Endothelial cell of umbilical vein (primary cell): Measurements from ENCODE around the gene MYO1E. TPM values are rescaled to one million over a fixed set of nuclear protein-coding genes. Genes with fewer than 3 reads are reported as not detected.

Source experiments
- BruUV-seq: library from RNA; stranded (reverse); fragments of 400-500 nt; replicated peaks from 2 replicates; lab custom pipeline; 2021; lab: Mats Ljungman, UMichigan
- CTCF ChIA-PET: fragments of 300-600, 350-600 bp; sonication (Branson Sonifier 250); formaldehyde crosslinking; loops from one replicate; lab custom pipeline; 2021; ENCODE audit warnings: antibody characterized with exemption, inconsistent platforms; lab: Charles Lee
- POLR2A ChIA-PET: fragments of 300-600, 350-600 bp; sonication (Branson Sonifier 250); formaldehyde crosslinking; loops from one replicate; lab custom pipeline; 2021; ENCODE audit warnings: antibody characterized with exemption, inconsistent platforms; lab: Charles Lee
- DNase-seq: peaks from one replicate; pipeline ENCODE4 v3.0.0-alpha.2; 2011; ENCODE audit warnings: low read depth, low spot score
- FAIRE-seq: peaks from 2 replicates; lab custom pipeline; 2011; peaks lifted over from hg19 to GRCh38; lab: Jason Lieb, UNC
- H2AFZ ChIP-seq: 2 replicates; pipeline ENCODE4 v1.6.0; 2012; ENCODE audit warnings: low read depth, low read length, control low read depth, inconsistent platforms
- H3K27ac ChIP-seq: 2 replicates; pipeline ENCODE4 v1.5.1; 2011; ENCODE audit warnings: low read depth, mild to moderate bottlenecking, control low read depth, low read length, moderate library complexity; ENCODE audit not compliant: insufficient read depth
- H3K27me3 ChIP-seq, 2 experiments: 2 replicates each; pipeline versions ENCODE4 v1.6.0 to v1.6.1; 2011; ENCODE audit warnings: low read length in 2 of 2, mixed read lengths in 1 of 2; ENCODE audit not compliant: control insufficient read depth in 2 of 2, insufficient read depth in 2 of 2
- H3K36me3 ChIP-seq, 2 experiments: 2 replicates in 1 of 2; 3 replicates in 1 of 2; pipeline ENCODE4 v1.5.1; 2011; ENCODE audit warnings: low read length in 2 of 2, mild to moderate bottlenecking in 1 of 2, moderate library complexity in 1 of 2; ENCODE audit not compliant: control insufficient read depth in 2 of 2, insufficient read depth in 2 of 2; ENCODE audit errors: extremely low read depth in 1 of 2
- H3K4me1 ChIP-seq: 3 replicates; pipeline ENCODE4 v1.5.1; 2011; ENCODE audit warnings: mild to moderate bottlenecking, low read length; ENCODE audit not compliant: control insufficient read depth, insufficient read depth; ENCODE audit errors: extremely low read depth
- H3K4me2 ChIP-seq: 2 replicates; pipeline ENCODE4 v1.6.1; 2011; ENCODE audit warnings: low read length, control low read depth, mixed read lengths; ENCODE audit not compliant: insufficient read depth
- H3K4me3 ChIP-seq, 3 experiments: fragments of 200-600 bp in 1 of 3; sonication (generic), shearing (Covaris generic) in 1 of 3; replicated peaks in 1 of 3; 2 replicates each; pipeline ENCODE4 v1.5.1; 2011 to 2016; ENCODE audit warnings: control low read depth in 3 of 3, low read length in 3 of 3, mild to moderate bottlenecking in 2 of 3, inconsistent platforms in 1 of 3, low read depth in 1 of 3, moderate library complexity in 1 of 3; ENCODE audit not compliant: insufficient read depth in 1 of 3
- H3K79me2 ChIP-seq: 2 replicates; pipeline ENCODE4 v1.6.0; 2012; ENCODE audit warnings: low read length, inconsistent platforms; ENCODE audit not compliant: control insufficient read depth, insufficient read depth
- H3K9ac ChIP-seq: replicated peaks from 2 replicates; pipeline ENCODE3; 2011; ENCODE audit warnings: low read length, control low read depth; ENCODE audit not compliant: insufficient read depth; ENCODE audit errors: extremely low read depth
- H3K9me1 ChIP-seq: replicated peaks from 3 replicates; pipeline ENCODE4 v1.6.0; 2011; ENCODE audit warnings: mild to moderate bottlenecking, low read length; ENCODE audit not compliant: control insufficient read depth, insufficient read depth; ENCODE audit errors: extremely low read depth
- H3K9me3 ChIP-seq: replicated peaks from 2 replicates; pipeline ENCODE4 v1.5.1; 2012; ENCODE audit warnings: low read length, inconsistent platforms; ENCODE audit not compliant: control insufficient read depth, insufficient read depth
- H4K20me1 ChIP-seq: replicated peaks from 2 replicates; pipeline ENCODE3; 2011; ENCODE audit warnings: mild to moderate bottlenecking, low read length; ENCODE audit not compliant: control insufficient read depth, insufficient read depth; ENCODE audit errors: extremely low read depth
- CTCF ChIP-seq, 2 donors: IDR thresholded peaks; 1 replicate in 1 of 2; 2 replicates in 1 of 2; pipeline ENCODE4 v1.5.1; 2011; ENCODE audit warnings: low read length in 2 of 2, mild to moderate bottlenecking in 2 of 2, moderate library complexity in 2 of 2, control low read depth in 1 of 2, inconsistent platforms in 1 of 2, low read depth in 1 of 2; ENCODE audit not compliant: insufficient read depth in 1 of 2; ENCODE audit errors: extremely low read depth in 1 of 2
- EZH2 ChIP-seq: IDR thresholded peaks from 2 replicates; pipeline ENCODE4 v1.6.1; 2012; ENCODE audit warnings: borderline replicate concordance, low read depth, mild to moderate bottlenecking, moderate library complexity, low read length, inconsistent platforms; ENCODE audit not compliant: severe bottlenecking
- FOS ChIP-seq: IDR thresholded peaks from 2 replicates; pipeline ENCODE4 v1.6.1; 2011; ENCODE audit warnings: mild to moderate bottlenecking, low read length, moderate library complexity, borderline replicate concordance; ENCODE audit not compliant: insufficient read depth
- GATA2 ChIP-seq: IDR thresholded peaks from 2 replicates; pipeline ENCODE4 v1.7.0; 2011; ENCODE audit warnings: low read depth, mild to moderate bottlenecking, moderate library complexity, mixed read lengths, low read length; ENCODE audit not compliant: insufficient read length, insufficient read depth
- JUN ChIP-seq: IDR thresholded peaks from 2 replicates; pipeline ENCODE4 v1.6.1; 2011; ENCODE audit warnings: borderline replicate concordance, low read depth; ENCODE audit not compliant: insufficient read length, insufficient read depth
- MYC ChIP-seq: IDR thresholded peaks from one replicate; pipeline ENCODE4 v1.6.1; 2011; ENCODE audit warnings: mild to moderate bottlenecking, low read depth, low read length
- POLR2A ChIP-seq: IDR thresholded peaks from 2 replicates; pipeline ENCODE4 v1.6.1; 2012; ENCODE audit warnings: low read depth, mild to moderate bottlenecking, control low read depth, low read length
- dilution Hi-C: fragments of 300-500 bp; cut with MboI; formaldehyde crosslinking; loops from one replicate; pipeline ENCODE4 v1.15.0; 2019; ENCODE audit warnings: low sequenced_read_pairs; ENCODE audit not compliant: extremely low pct_ligation_motif_present
- intact Hi-C: fragments of 100-400 bp; cut with micrococcal nuclease; formaldehyde crosslinking; loops from one replicate; pipeline ENCODE4 v1.10.0; 2022
- polyA plus RNA-seq, 4 experiments: library from polyadenylated mRNA; depleted of rRNA in 3 of 4; stranded (reverse) in 3 of 4; unstranded in 1 of 4; fragments of >200 nt; gene quantifications; 2 replicates each; pipeline versions ENCODE4 v1.2.1 to v1.2.3, GENCODE V29; 2011 to 2012; ENCODE audit warnings: missing spikeins in 1 of 4
- total RNA-seq: library from RNA; stranded (reverse); gene quantifications from 2 replicates; pipeline ENCODE4 v1.2.3, GENCODE V29; 2021

Gene MYO1E
- total and polyA plus RNA-seq, 2 donors (not counting 3 experiments of a cell fraction or from before 2014, with no cell fraction given): 31.6 to 218 TPM

DNA sequence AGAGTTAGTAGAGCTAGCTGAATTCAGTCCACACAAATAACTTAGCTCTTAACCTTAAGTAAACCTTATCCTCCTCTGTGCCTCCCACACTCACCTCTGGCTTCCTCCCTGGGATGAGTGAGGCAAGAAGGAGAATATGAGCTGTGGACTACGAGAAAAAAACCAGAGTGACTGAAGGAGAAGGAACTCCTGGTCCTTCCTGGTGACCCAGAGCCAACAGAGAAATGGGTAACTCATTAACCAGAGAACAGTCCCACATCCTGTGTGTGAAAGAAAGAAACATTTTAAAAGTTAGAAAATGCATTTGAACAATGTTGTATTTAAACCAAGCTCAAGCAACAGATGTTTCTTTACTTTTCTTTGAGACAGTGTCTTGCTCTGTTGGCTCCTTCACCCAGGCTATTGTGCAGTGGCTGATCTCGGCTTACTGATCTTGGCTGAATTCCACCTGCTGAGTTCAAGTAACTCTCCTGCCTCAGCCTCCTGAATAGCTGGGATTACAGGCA lies 37.8 kb upstream of the MYO1E start:
- Histone ChIP-seq H3K9me1 (no peaks in the 10 kb centered on the region), H3K4me3 (no peak overlapping the region), H3K4me2 (no peak overlapping the region), H3K9me3 (no peaks in the 10 kb centered on the region), H3K79me2 (no peaks in the 10 kb centered on the region), H2AFZ (no peak overlapping the region), H3K27ac (no peak overlapping the region), H3K9ac (no peak overlapping the region), H3K36me3 (no peaks in the 10 kb centered on the region), H4K20me1 (no peaks in the 10 kb centered on the region), H3K4me1 (no peaks in the 10 kb centered on the region), H3K27me3 (peaks cover 0 to 5% of the 10 kb centered on the region in 2 experiments)
- TF ChIP-seq JUN: no peak
- TF ChIP-seq POLR2A: no peak
- TF ChIP-seq MYC: no peak
- no peak for TF ChIP-seq EZH2
- TF ChIP-seq FOS: no peak
- no peak for TF ChIP-seq CTCF (IDR thresholded peaks at IDR 0.05; ENCODE audit: extremely low read depth in 1 of 2, insufficient read depth in 1 of 2, low read depth in 1 of 2, low read length in 2 of 2)
- TF ChIP-seq GATA2: no peak
- dilution Hi-C loops: no loop called here
- ChIA-PET POLR2A (no interaction called here), CTCF (interaction anchor here (0.9 to 3.3 kb wide), 4 partner anchors 11 to 163 kb away, joined by 3 to 19 read pairs (median 4); no protein-coding TSS in a partner anchor)
- DNase-seq (no peak), FAIRE-seq (no peak)
- intact Hi-C loops: no loop called here
- BruUV-seq: no TSS peak
